22Rv1 (cell line): ENCODE results near the gene ABCA1.

ENCODE experiments used
- H3K27ac ChIP-seq: fragments of 450-650 bp; 2 replicates; pipeline ENCODE4 v1.5.1; 2017
- ZFX ChIP-seq: fragments of 450-650 bp; IDR thresholded peaks from 2 replicates; pipeline ENCODE4 v1.6.1; 2017; ENCODE audit warnings: antibody characterized with exemption, borderline replicate concordance
- TF ChIP-seq, protein P1 (sequence below): fragments of 450-650 bp; IDR thresholded peaks from 2 replicates; pipeline ENCODE4 v1.5.1; 2017; ENCODE audit warnings: mild to moderate bottlenecking

Gene ABCA1

DNA sequence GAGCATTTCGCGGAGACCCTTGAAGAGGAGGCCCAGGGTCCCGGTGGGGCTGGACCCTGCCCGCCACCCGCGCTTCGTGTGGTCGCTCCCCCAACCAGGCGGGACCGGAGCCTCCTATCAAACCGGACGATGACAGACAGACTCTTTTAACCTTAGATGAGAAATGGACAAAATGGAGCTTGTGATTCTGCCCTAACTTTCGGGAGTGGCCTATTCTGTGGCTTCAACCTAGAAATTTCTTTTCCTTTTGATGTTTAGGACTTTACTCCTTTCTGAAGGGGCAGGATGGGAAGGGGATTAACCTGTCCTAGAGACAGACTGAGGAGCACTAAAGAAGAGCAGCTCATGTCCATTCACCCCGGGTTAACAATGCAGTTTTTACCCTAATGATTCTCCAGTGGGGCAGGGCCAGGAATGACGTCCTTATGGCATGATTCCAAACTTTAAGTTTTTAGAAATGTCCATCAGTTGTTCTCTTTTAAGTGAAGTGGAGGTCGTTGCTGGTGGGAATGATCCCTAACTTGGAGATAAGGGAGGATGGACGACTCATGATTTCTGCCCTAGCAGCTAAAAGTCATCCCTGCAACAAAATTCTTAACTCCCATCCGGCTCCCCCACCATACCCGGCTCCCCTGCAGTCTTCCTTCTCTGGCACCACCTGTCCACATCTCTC lies 179.5 kb downstream of the ABCA1 start:
- H3K27ac ChIP-seq, result peak overlapping the region; percentile 91
- TF ChIP-seq, protein P1, sequence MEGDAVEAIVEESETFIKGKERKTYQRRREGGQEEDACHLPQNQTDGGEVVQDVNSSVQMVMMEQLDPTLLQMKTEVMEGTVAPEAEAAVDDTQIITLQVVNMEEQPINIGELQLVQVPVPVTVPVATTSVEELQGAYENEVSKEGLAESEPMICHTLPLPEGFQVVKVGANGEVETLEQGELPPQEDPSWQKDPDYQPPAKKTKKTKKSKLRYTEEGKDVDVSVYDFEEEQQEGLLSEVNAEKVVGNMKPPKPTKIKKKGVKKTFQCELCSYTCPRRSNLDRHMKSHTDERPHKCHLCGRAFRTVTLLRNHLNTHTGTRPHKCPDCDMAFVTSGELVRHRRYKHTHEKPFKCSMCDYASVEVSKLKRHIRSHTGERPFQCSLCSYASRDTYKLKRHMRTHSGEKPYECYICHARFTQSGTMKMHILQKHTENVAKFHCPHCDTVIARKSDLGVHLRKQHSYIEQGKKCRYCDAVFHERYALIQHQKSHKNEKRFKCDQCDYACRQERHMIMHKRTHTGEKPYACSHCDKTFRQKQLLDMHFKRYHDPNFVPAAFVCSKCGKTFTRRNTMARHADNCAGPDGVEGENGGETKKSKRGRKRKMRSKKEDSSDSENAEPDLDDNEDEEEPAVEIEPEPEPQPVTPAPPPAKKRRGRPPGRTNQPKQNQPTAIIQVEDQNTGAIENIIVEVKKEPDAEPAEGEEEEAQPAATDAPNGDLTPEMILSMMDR, result 0 out of 2 replicates have a peak, but pooled peaks have one; percentile 1
- no peak for TF ChIP-seq ZFX

DNA sequence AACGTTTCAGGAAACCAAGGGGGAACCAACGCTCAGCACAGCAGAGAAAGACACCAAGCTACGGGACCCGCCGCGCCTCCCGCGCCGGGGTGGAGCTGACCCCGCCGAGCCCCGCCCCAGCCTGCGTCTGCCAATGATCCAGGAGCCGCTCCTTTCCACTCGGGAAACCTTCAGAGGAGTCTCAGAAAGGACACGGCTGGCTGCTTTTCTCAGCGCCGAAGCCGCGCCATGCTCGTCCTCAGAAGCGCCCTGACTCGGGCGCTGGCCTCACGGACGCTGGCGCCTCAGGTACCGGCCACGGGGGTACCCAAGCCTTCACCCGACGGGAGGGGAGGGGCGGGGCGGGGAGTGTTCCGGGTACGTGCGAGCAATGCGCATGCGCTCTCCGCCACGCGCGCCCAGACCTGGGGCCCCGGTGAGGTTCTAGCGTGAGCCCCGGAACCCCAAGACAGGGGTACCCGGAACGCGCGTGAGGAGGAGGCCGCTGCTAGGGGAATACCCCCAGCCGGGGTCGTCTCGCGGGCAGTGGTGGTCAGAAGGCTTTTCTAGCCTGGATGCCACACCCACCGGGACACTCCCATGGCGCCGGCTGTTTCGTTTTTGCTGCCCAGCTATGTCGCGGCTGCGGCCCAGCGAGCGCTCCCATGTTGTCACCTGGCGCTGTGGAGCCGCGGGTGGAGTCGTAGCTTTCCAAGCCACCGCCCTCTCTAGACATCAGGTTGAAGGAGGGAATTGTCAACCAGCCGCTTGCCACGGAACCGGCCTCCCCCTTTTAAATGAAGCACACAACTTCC lies 180.2 kb downstream of the ABCA1 start, which contains the start of gene NIPSNAP3A:
Gene NIPSNAP3A (plus strand): TSS at position 119 of the 794 bp plus-strand sequence. CDS start 110 bp downstream, at position 229.
- TF ChIP-seq, protein P1, result 0 out of 2 replicates have a peak, but pooled peaks have one; percentile 5
- no peak for TF ChIP-seq ZFX
- H3K27ac ChIP-seq, result peak within 1 kb of the TSS; percentile 91

DNA sequence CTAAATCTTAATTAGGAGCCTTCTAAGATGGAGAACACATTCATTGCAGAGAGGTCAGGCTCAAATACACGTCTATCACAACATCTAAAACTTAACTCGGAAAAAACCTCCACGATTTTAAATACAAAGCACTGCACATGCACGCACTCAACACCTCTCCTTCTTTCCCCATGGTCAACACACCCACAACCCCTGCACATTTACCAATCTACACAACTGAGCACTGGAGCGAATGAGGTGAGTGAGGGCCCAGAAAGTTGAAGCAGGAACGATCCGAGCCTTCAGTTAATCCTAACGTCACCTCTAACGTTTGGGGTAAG lies 180.8 kb downstream of the ABCA1 start:
- TF ChIP-seq ZFX, result no peak
- TF ChIP-seq, protein P1, result no peak
- peak overlapping the region; percentile 91 for H3K27ac ChIP-seq

DNA sequence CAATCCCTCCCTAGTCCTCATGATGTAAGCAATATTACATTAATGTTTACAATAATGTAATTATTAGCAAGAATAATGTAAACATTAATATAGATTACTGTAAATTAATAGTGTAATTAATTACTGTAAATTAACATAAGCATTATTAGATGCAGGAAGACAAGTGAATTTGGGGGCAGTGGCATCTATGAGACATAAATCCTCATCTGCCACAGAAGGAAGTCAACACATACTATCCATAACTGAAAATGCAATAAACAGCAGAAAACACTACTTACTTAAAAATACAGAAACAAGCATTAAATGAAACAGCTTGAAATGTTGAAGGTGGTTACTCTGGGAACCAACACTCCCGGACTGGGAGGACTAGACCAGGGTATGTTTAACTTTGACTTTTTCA lies 181.2 kb downstream of the ABCA1 start:
- TF ChIP-seq, protein P1, result no peak
- TF ChIP-seq ZFX, result no peak
- H3K27ac ChIP-seq, result peak overlapping the region; percentile 91

DNA sequence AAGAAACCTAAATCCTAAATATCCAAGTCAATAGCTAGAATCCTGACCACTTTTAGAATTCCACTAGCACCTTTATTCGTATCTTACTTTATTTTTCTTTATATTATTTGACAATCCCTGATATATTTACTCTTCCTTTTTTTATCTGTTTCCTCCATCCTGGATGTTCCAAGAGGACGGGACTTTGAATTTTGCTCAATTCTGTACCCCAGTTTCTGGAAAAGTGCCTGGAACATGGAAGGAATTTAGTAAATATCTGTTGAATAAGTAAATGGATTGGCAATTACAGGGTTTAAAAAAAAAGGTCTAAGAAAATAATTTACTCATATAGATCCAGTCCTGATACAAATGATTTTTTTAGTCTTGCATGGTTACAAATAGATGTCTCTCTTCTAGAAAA lies 181.7 kb downstream of the ABCA1 start:
- H3K27ac ChIP-seq, result no peak overlapping the region
- TF ChIP-seq, protein P1, result no peak
- TF ChIP-seq ZFX, result no peak

DNA sequence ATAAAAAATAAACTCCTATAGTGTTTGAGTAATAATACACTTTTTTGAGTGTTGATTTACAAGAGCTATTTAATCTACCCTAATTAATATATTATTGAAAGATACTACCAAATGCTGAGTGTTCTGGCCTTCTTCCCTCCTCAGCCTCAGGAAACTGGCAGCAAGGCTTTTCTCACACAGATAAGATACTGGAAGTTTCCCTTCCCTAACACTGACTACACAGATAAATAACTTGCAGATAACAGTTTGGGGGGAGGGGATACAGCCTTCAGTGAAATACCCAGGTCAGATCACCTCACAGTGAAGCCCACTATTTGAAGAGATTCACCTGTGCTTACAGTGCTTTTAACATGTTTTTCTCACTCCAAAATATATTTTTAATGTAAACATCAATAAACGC lies 182.1 kb downstream of the ABCA1 start:
- TF ChIP-seq ZFX, result no peak
- TF ChIP-seq, protein P1, result no peak
- no peak overlapping the region for H3K27ac ChIP-seq

DNA sequence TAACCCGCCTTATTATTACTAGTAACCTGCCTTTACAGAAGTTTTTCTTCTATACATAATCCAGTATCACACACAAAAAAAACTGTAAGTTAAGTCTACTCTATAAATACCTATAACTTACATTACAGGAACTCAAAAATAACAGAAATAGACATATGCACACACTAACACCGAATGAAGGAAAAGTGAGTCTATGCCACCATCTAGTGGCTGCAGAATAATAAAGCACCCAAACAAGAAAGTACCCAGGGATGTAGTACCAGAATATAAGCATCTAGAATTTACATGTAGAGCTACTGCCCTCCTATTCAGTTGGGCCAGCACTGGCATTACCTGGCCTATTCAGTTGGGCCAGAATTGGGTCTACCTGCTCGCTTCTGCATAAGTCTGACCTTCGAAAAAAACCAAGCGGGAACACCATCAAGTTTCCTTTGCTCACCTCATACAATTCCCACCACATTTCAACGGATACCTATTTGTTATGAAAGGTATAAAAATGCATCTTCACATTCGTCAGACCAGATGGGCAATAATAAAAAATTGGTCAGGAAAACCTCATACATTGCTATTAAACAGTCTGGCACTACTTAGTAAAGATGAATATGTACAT lies 184.5 kb downstream of the ABCA1 start:
- TF ChIP-seq, protein P1, result peak; percentile 79
- no peak for TF ChIP-seq ZFX

More for the DNA sequence above, 184.5 kb downstream of the ABCA1 start:
- H3K27ac ChIP-seq, result no peak overlapping the region
